ENCODE results near the gene AXDND1.

- TF ChIP-seq CTCF (conservative IDR thresholded peaks at IDR 0.05 in 1 of 2, IDR thresholded peaks at IDR 0.05 in 1 of 2; ENCODE audit: low read depth in 1 of 2, low read length in 2 of 2): no peak
- TF ChIP-seq EZH2 (IDR thresholded peaks at IDR 0.05; ENCODE audit: low read length, missing control alignments): no peak
These were observed 225.5 kb downstream of the AXDND1 start for GRCh38 chr1:179591253-179591591.

All from fibroblast of lung (primary cell).